GM04503 (cell line): ENCODE results near the gene DSCAM.

Source experiments
- DNase-seq: peaks from one replicate; pipeline ENCODE4 v3.0.0-alpha.2; 2012; ENCODE audit warnings: low read depth

Gene DSCAM

DNA sequence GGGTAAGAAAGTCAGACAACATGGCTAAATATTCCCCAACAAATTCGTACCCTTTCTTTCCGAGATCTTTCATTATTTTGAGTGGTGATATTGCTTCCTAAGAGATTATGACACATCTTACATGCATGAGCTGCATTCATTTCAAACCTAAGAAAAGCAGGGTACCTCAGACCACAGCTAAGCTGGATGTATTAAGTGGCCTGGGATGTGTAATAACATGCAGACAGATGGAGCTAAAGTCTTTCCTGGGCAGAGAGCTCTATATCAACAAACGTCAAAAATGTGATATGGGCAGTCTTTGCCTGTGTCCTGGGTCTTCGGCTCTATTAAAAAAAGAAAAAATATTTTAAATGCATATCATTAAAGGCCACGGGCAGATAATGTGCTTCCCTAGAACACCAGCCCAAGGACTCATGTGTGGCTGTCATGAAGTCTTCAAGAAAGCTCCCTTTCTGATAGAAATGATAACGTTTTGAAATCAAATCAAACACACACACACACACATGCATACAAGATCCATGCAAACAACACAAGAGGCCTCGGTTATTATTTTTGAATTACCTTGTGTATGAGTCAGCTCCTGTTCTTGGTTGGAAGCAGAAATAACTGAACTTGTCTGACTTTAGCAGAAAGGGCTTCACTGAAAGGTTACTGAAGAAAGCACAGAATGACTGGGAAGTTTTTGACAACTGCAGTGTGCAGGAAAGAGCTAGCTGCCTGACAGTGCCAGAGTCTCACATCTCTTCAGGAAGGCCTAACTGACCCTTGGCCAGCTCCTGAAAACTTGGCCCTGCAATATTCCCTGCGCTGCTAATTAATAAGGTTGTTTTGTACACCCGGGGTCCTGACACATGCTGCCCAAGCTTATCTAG is 231.2 kb downstream of the DSCAM start:
- DNase-seq = no peak

DNA sequence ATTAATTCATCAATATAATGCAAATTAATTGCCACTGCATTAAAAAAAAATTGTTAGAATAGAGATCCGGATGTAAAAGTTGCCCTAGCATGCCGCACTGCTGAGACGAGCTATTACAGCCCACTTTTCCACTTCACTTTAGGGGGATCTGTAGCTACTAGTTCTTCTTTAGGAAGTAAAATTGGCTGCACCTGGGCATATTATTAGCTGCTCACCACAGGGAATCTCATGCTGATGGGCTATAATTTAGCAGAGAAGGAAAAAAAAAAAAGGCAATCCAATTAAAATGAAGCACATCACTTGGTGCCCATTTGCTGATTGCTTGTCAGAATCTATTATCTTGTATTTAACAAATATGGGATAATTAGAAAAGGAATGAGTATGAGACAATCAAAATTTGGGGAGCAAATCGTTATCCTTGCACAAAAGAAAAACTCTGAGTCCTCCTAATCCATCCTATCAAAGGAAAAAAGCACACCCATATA is 233.4 kb downstream of the DSCAM start:
- no peak for DNase-seq

DNA sequence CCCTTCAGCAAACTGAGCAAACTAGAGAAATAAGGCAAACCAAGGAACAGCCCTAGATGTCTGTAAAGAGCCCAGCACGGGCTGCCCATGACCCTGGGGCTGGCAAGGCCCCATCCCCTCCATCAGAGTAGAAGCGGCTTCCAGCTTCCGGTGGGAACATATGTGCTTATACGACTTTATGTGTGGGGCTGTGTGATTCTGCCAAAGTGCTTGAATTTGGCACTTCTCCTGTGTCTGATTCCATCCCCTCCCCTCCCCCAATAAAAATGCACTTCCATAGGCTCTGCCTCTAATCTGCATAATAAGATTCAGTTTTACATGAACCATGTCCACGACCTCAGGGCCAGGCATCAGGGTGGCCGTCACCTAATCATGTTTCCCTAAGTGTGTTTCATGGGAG is 236.6 kb downstream of the DSCAM start:
- DNase-seq = no peak

DNA sequence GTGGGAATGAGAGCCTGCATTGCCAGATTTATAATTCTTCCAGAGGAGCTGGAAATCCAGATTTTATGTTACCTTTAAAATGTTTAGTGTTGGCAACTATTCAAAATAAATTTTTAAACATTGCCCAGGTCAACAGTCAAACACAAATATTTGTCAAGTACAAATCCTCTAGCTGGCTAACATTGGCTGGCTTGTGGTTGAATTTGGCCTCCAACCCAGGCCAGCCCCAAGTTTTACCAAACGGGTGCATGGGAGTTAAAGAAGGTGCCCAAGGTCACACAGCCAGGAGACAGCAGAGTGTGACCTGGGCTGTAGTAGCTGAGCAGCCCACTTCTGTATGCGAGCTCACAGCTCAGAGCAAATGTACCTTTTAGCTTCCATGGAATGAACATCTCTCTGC is 240.6 kb downstream of the DSCAM start:
- no peak for DNase-seq

DNA sequence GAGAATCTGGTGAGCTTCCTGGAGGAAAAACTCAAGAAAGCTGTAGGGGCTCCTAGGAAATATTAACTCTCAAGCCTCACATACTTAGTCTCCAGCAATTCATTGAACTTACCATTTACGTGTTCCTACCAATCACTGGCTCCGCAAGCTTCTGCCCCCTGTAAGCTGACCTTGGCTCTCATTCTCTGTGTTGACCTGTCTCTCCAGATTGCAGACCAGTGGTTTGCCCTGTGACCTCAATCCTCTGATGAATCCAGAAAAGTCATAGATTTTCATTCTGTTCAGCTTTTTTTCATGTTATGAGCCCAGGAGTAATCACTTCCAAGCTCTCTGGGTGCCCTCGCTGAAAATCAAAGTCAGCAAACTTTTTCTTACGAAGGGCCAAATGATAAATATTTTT is 241.9 kb downstream of the DSCAM start:
- no peak for DNase-seq

DNA sequence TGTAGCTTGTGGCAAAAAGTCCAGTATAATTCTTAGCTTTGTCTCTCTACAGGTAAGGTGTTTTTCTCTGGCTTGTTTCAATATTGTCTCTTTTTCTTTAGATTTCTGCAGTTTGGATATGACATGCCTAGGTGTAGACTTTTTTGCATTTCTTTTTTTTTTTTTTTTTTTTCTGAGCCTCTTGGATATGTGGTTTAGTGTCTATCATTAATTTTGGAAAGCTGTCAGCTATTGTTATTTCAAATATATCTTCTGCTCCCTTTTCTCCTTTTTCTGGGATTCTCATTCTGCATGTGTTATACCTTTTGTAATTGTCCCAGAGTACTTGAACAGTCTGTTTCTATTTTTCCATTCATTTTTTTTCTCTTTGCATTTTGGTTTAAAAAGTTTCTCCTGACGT is 243.2 kb downstream of the DSCAM start:
- no peak for DNase-seq

DNA sequence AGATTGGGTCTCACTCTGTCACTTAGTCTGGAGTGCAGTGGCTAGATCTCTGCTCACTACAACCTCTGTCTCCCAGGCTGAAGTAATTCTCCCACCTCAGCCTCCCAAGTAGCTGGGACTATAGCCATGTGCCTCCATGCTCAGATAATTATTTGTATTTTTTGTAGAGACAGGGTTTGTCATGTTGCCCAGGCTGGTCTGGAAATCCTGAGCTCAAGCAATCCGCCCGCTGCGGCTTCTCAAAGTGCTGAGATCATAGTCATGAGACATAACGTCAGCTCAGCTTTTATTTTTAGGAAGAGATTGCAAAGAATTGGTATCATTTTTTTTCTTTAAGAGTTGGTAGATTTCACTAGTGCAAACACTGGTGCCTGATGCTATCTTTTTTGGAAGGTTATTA is 244.9 kb downstream of the DSCAM start:
- DNase-seq = no peak

DNA sequence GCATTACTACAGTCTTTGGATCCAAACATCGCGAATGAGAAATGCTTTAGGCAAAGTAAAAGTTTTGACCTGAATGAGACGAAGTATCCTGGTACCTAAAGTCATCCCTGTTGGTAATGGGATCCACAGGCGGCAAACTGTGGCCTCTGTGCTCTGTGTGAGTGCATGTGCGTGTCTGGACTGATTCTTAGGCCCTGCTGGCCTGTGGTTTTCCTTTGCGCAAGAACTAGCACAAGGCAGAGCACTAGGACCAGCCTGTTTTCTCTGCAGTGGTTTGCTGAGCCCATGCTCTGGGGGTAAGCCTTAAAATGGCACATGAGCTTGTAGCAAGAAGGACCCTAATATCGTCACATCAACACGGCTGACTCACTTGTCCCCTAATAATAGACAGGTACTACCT is 251.2 kb downstream of the DSCAM start:
- DNase-seq = no peak

DNA sequence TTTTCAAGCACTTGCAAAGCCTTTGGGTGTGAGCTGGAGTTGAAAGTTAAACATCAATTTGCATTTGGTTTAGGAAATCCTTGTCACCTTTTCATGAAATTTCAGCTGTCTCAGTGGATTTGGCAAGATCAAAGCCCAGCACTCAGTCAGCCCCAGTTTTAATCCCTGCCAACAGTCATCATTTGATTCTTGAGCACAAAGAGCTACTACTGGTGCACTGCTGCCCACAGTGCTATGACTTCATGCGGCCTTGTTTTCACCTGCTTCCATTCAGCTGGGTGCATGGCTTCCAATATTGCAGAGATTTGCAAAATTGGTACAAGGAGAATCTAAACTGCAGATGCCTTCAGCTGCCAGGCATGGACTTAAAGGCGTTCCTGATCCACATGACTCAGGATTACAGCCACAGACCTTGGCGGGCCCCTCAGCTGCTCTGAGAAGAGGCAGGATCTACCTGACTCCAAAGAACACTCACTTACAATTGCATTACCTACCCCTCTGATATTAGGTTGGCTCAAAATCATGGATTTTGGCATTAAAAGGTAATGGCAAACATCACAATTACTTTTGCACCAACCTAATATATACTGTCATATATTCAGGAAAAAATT is 259.1 kb downstream of the DSCAM start:
- DNase-seq = no peak

DNA sequence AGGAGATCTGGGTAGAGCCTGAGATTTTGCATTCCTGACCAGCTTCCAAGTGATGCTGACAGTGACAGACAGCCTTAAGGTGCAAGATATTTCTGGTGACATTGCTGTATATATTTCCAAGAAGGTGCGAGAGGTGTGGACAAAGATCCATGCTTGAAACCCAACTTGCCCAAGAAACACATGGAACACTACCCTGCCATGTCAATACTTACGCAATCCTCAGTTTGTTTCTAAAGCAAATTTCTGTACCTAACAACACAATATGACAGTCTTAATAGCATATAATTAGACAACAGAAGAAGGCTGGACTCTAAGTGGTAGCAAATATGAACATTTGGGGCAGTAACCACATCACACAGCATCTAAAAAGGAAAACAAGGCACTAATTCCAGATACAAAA is 260.4 kb downstream of the DSCAM start:
- DNase-seq = no peak

DNA sequence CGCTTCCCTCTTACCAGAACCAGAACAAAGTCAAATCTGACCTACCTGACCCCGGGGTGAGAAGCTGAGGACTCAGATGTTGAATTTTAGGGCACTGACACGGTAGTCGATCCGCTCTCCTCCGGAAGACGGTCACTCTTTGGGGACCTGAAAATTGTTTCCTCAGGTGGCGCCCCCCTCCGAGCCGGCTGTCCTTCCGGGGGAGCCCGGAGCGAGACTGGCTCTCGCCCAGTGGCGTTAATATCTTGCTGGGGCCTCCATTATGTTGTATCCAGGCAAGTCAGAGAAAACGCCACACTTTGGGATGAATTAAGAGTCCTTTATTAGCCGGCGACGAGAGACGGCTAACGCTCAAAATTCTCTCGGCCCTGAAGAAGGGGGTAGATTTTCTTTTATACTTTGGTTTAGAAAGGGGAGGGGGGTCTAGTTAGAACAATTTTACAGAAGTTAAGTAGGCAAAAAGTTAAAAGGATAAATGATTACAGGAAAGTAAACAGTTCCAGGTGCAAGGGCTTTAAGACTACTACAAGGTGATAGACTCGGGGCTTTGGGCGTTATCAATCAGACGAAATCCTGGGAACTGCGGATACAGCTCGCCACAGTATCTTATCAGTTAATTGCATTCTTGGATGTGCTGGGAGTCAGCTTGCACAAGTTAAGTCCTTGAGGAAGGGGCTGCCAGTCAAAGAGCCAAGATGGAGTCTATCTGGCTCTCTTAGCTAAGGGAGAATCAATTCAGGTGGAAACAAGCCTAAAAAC is 269.5 kb downstream of the DSCAM start:
- no peak for DNase-seq

DNA sequence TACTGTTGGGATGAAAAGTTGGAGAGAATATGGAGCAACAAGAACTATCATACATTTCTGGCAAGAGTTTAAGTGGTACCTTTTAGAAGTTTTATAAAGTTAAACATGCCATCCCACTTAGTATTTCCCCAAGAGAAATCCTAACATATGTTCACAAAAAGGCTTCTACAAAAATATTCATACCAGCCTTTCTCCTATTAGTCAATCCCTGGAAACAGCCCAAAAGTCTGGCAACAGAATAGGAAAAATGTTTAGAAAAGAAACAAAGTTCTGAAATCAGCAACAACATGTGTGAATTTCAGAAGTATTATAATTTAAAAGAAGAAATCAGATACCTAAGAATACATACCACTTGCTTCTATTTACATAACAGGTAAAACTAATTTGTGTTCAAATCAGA is 271.0 kb downstream of the DSCAM start:
- DNase-seq = no peak

DNA sequence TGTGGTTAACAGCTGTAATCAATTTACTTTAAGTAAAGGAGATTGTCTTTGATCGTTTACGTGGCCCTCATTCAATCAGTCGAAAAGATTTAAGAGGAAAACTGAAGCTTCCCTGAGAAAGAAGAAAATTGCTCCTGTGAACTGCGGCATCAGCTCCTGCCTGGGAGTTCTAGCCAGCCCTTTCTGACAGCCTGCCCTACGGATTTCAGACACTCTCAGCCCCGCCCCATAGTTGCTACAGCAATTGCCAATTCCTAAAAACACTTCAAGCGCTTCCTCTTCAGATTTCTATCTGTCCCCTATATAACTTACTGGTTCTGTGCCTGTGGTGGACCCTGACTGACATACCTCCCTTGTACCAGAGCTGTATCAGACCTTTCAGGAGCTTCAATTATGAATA is 277.6 kb downstream of the DSCAM start:
- DNase-seq = no peak

DNA sequence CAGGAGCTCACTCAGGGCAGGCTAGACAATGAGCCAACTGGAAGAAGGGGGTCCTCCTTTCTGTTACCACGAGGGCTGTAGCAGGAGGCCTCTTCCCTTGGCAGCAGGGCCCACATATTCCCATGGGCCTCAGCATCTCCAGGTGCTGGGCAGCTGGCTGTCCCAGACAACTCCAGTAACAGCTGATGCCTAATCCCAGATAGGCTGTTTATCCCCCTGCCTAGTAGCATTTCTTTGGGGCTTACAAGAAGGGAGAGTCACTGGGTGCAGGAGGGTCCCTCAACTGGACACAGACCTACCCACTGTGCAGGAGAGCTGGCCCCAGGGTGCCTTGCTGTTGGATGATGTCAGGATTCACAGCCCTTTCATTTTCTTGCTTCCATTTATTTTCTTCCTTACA is 278.2 kb downstream of the DSCAM start:
- DNase-seq = no peak

DNA sequence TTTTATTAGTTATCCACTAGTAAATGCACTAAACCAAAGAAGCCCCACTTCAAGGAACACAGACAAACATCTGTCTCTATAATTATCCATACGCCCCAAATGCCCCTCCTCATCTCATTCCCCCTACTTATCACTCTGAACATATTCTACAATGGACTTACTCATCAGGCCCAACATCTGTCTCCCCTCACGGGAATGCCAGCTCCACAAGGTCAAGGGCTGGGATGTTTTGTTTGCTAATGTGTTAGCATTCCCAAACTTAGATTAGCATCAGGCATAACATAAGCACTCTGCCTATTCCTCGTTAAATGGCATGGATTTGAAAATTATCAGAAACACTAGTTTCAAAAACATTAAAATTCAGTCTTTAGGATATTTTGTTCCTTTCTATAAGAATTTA is 279.5 kb downstream of the DSCAM start:
- DNase-seq = no peak

DNA sequence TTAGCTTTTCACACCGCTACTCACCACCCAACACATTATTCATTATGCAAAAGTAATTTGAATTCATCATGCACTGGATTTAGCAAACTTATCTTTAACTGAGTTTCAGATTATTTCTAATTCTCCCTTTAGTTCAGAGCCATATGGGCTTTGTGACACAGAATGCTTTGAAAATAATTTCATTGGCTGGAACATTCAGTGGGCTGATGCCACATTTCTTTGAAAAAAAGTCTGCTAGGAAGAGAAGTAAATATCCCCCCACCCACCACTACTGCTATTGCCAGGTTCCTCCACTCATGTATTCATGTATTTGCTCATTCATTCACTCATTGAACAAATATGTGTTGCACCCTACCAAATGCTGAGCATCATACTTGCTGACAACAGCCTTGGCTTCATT is 280.5 kb downstream of the DSCAM start:
- DNase-seq = no peak

DNA sequence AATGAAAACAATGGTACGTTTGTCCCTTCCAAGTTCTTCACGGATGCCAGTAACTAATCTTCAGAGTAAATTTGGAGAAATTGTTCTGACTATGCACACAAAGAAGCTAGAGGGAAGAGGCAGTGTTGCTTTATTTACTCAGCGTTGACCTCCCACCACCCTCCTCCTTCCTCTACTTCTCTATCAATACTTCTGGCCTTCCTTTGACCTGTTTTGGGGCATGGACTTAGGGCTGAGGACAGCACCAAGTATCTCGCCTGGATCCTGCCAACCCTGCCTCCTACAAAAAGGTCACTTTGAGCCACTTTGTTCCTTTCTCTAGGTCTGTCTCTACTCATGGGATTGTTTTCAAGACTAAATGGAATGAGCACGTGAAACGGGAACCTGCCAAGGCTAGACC is 282.6 kb downstream of the DSCAM start:
- no peak for DNase-seq

DNA sequence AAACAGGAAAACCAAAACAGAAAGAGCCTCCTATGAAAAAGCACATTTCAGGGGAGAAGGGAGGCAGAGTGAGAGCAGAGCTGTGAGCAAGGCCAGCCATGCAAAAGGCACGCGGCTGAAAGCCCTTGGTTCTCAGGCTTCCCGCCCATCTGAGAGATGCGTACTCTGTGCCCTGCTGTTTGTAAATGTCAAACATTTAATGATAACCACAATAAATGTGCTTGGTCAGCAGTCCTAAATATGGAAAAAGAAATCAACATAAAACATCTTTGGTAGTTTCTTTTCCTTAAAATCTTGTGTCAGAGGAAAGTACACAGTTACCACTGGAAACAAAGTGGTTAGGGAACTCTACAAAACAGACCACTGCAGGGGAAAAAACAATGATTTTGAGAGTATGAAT is 283.1 kb downstream of the DSCAM start:
- DNase-seq = no peak

DNA sequence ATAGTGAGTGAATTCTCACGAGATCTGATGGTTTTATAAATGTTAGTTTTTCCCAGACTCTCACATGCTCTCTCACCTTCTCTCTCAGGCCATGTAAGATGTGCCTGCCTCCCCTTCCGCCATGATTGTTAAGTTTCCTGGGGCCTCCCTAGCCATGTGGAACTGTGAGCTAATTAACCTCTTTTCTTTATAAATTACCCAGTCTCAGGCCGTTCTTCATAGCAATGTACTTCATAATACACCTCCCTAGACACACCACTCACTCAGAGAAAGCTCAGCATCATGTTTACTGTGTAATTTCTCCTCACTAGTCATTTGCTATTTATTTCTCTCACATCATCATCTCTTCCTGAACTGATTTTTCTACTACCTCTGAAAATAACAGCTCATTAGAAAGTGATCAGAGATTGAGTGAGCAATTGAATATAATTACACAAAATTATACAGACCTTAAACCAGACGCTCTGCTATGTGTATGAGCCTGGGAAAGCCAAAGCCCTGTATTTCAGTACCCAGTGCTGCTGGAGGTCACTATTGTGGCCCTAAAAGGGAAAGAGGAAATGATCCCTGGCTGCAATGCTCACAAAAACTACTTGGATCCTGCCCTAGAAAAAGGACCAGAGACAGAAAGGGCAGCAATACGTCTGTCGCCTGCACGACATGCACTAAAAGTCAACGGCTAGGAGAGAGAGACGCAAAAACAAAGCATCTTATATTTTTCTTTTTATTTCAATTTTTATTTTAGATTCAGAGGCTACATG is 284.5 kb downstream of the DSCAM start:
- DNase-seq = no peak

DNA sequence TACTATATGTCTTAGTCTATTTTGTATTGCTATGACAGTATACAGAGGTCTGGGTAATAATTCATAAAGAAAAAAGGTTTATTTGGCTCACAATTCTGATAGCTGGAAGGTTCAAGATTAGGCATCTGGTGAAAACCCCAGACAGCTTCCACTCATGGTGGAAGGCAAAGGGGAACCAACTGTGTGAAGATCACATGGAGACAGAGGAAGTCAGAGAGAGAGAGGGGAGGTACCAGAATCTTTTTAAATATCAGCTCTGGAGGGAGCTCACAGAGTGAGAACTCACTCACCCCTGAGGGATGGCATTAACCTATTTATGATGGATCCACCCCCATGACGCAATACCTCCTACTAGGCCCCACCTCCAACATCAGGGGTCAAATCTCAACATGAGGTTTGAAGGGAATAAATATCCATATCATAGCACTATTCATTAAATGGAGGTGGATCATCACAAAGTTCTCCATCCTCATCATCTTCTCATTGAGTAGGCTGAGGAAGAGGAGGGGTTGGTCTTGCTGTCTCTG is 290.5 kb downstream of the DSCAM start:
- no peak for DNase-seq

DNA sequence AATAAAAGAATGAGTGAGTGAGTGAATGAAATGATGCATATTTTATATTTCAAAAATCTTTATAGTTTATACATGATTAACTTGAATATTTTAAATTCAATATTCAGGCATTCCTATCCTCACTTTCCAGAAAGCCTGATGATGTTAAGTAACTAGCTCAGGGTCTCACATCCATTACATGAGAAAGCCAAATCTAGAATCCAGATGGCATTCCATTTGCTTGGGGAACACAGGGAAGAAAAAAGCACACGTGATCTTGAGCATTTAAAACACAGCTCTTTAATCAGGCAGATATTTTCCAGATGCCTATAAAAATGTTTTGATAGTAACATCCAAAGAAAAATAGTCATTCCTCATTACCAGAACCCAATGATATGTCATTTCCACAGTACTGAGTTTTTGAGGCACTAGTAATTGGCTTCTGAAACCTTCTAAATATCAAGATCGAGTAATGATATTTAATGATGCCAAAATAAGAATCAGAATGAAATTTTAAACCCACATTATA is 291.9 kb downstream of the DSCAM start:
- DNase-seq = no peak

DNA sequence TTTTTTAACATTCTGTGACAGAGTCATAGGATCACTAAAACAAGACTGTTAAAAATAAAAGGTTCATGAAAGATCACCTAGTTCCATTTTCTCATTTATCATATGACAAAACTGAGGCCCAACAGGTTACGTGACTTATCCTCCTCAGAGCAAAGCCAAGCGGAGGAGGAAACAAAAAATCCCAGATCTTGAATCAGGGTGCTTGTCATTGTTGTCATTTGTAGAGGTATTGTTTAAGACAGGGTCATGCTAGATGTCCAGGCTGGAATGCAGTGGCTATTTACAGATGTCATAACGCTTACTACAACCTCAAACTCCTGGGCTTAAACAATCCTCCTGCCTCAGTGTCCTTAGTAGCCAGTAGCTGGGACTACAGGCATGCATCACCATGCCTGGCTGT is 293.2 kb downstream of the DSCAM start:
- no peak for DNase-seq
